Kidney (tissue), 14 donors: ENCODE measurements around the gene BTBD2. TPM values are rescaled to one million over a fixed set of nuclear protein-coding genes. Genes with fewer than 3 reads are reported as not detected.

Source experiments
- DNase-seq, 5 donors: peaks; one replicate each; pipeline ENCODE4 v3.0.0-alpha.2; 2013 to 2020
- FAIRE-seq: peaks from 2 replicates; lab custom pipeline; 2012; peaks lifted over from hg19 to GRCh38; lab: Jason Lieb, UNC
- H3K27ac ChIP-seq, 2 donors: one replicate each; pipeline ENCODE4 v1.7.0; 2013; ENCODE audit warnings: low read depth in 2 of 2, low read length in 2 of 2, inconsistent platforms in 1 of 2
- H3K27me3 ChIP-seq: one replicate; pipeline ENCODE4 v1.7.1; 2013; ENCODE audit warnings: low read length, inconsistent platforms; ENCODE audit not compliant: control insufficient read depth, insufficient read depth
- H3K36me3 ChIP-seq, 3 donors: one replicate each; pipeline versions ENCODE4 v1.7.0 to v1.7.1; 2013; ENCODE audit warnings: low read length in 3 of 3, control low read depth in 1 of 3, inconsistent platforms in 1 of 3; ENCODE audit not compliant: insufficient read depth in 3 of 3, control insufficient read depth in 2 of 3
- H3K4me1 ChIP-seq, 3 donors: one replicate each; pipeline versions ENCODE4 v1.7.0 to v1.7.1; 2013; ENCODE audit warnings: low read length in 3 of 3, inconsistent platforms in 1 of 3, low read depth in 1 of 3; ENCODE audit not compliant: control insufficient read depth in 2 of 3, insufficient read depth in 2 of 3
- H3K4me3 ChIP-seq, 3 donors: one replicate each; pipeline versions ENCODE4 v1.7.0 to v1.8.1; 2013; ENCODE audit warnings: low read length in 3 of 3, control low read depth in 1 of 3, inconsistent platforms in 1 of 3
- H3K9ac ChIP-seq, 3 donors: one replicate each; pipeline versions ENCODE4 v1.7.0 to v1.7.1; 2013; ENCODE audit warnings: low read length in 3 of 3, control low read depth in 1 of 3, inconsistent platforms in 1 of 3
- H3K9me3 ChIP-seq, 3 donors: one replicate each; pipeline versions ENCODE4 v1.7.0 to v1.7.1; 2013; ENCODE audit warnings: low read length in 3 of 3, control low read depth in 1 of 3, inconsistent platforms in 1 of 3; ENCODE audit not compliant: control insufficient read depth in 2 of 3, insufficient read depth in 1 of 3
- CTCF ChIP-seq: IDR thresholded peaks from 3 replicates; pipeline ENCODE4 v1.5.1; 2012; ENCODE audit warnings: mild to moderate bottlenecking, moderate library complexity, borderline replicate concordance; ENCODE audit not compliant: insufficient read depth; ENCODE audit errors: extremely low read depth
- intact Hi-C: fragments of 100-400 bp; cut with DNase I; formaldehyde crosslinking; loops from one replicate; pipeline ENCODE4 v1.11.1; 2022
- polyA plus RNA-seq: library from polyadenylated mRNA; stranded (reverse); fragments of 350-450 nt; fragmentation: Illumina TruSeq; extraction: RNeasy Lipid Tissue Mini Kit (QIAGEN cat#74804); gene quantifications from one replicate; pipeline ENCODE4 v1.2.3, GENCODE V29; 2014; ENCODE audit warnings: low read depth, low replicate concordance; ENCODE audit not compliant: insufficient read depth
- total RNA-seq: library from RNA; stranded (reverse); fragmentation: NEBNext Ultra II Directional; extraction: Animal tissue kit (Norgen Biotek cat#: 25700); gene quantifications from one replicate; pipeline ENCODE4 v1.2.1, GENCODE V29; 2021
- donor health status: control.
- donor health status: control.
- donor health status: control.
- donor health status: control.
- donor health status: control.
- donor health status: DM: yes; HTN: yes; CAD: no.
- donor health status: Normal renal cell carcinoma (clear cell type).

BTBD2 gene
- total and polyA plus RNA-seq, 2 donors from 2014 or later, result 57.0 to 70.3 TPM

- TF ChIP-seq CTCF, result no peak
- no peaks in the 10 kb centered on the region for H3K27me3 ChIP-seq
- FAIRE-seq (no peak), DNase-seq (no peak)
- H3K4me3 ChIP-seq, result no peak overlapping the region
- no peaks in the 10 kb centered on the region for H3K36me3 ChIP-seq
- no peak overlapping the region for H3K27ac ChIP-seq
- H3K9ac ChIP-seq, result no peak overlapping the region
- no peaks in the 10 kb centered on the region for H3K9me3 ChIP-seq
- intact Hi-C loops, result no loop called here
- peaks cover 0 to 2% (median 0%) of the 10 kb centered on the region in 3 donors for H3K4me1 ChIP-seq
Observed at GRCh38 chr19:1935484-1936208, 79.9 kb downstream of the BTBD2 start.

Other genes with a start within 250 kb of the BTBD2 start
- gene ATP8B3, start 203.4 kb downstream of the BTBD2 start, total RNA-seq, result 3.6 TPM
- gene ATP8B3, start 203.4 kb downstream of the BTBD2 start, polyA plus RNA-seq, result 0.24 TPM
- 36.8 TPM for gene REXO1, start 167.2 kb downstream of the BTBD2 start, total RNA-seq
- 12.1 TPM for gene REXO1, start 167.2 kb downstream of the BTBD2 start, polyA plus RNA-seq
- gene KLF16, start 152.1 kb downstream of the BTBD2 start, total RNA-seq, result 22.2 TPM
- gene KLF16, start 152.1 kb downstream of the BTBD2 start, polyA plus RNA-seq, result 10.4 TPM
- gene ABHD17A, start 130.2 kb downstream of the BTBD2 start, total RNA-seq, result 63.8 TPM
- gene ABHD17A, start 130.2 kb downstream of the BTBD2 start, polyA plus RNA-seq, result 65.1 TPM
- gene ADAT3, start 110.3 kb downstream of the BTBD2 start, total RNA-seq, result 10.3 TPM
- gene ADAT3, start 110.3 kb downstream of the BTBD2 start, polyA plus RNA-seq, result 6.1 TPM
- 90.1 TPM for gene SCAMP4, start 110.3 kb downstream of the BTBD2 start, total RNA-seq
- 49.5 TPM for gene SCAMP4, start 110.3 kb downstream of the BTBD2 start, polyA plus RNA-seq
- gene CSNK1G2, start 74.5 kb downstream of the BTBD2 start, total RNA-seq, result 66.2 TPM
- gene CSNK1G2, start 74.5 kb downstream of the BTBD2 start, polyA plus RNA-seq, result 33.1 TPM
- 190 TPM for gene MKNK2, start 35.5 kb upstream of the BTBD2 start, total RNA-seq
- gene MKNK2, start 35.5 kb upstream of the BTBD2 start, polyA plus RNA-seq, result 67.2 TPM
- 59.7 TPM for gene MOB3A, start 80.6 kb upstream of the BTBD2 start, total RNA-seq
- 16.9 TPM for gene MOB3A, start 80.6 kb upstream of the BTBD2 start, polyA plus RNA-seq
- gene IZUMO4, start 81.2 kb upstream of the BTBD2 start, total RNA-seq, result 4.3 TPM
- 8.9 TPM for gene IZUMO4, start 81.2 kb upstream of the BTBD2 start, polyA plus RNA-seq
- 125 TPM for gene AP3D1, start 135.9 kb upstream of the BTBD2 start, total RNA-seq
- gene AP3D1, start 135.9 kb upstream of the BTBD2 start, polyA plus RNA-seq, result 68.4 TPM
- 32.0 TPM for gene DOT1L, start 148.2 kb upstream of the BTBD2 start, total RNA-seq
- 5.7 TPM for gene DOT1L, start 148.2 kb upstream of the BTBD2 start, polyA plus RNA-seq
- gene PLEKHJ1, start 220.6 kb upstream of the BTBD2 start, total RNA-seq, result 59.7 TPM
- gene PLEKHJ1, start 220.6 kb upstream of the BTBD2 start, polyA plus RNA-seq, result 156 TPM
- 64.1 TPM for gene SF3A2, start 221.1 kb upstream of the BTBD2 start, total RNA-seq
- 25.7 TPM for gene SF3A2, start 221.1 kb upstream of the BTBD2 start, polyA plus RNA-seq
- gene AMH, start 233.6 kb upstream of the BTBD2 start, total RNA-seq, result 1.0 TPM
- gene AMH, start 233.6 kb upstream of the BTBD2 start, polyA plus RNA-seq, result 0.60 TPM
- 5.0 TPM for gene JSRP1, start 240.7 kb upstream of the BTBD2 start, total RNA-seq
- gene JSRP1, start 240.7 kb upstream of the BTBD2 start, polyA plus RNA-seq, result 0.37 TPM